ENCODE data around the gene RNF31. TPM values are rescaled to one million over a fixed set of nuclear protein-coding genes. Genes with fewer than 3 reads are reported as not detected.

The RNF31 gene
- total RNA-seq, 1 experiment from 2014 or later, result 69.6 TPM

- peak within 1 kb of the TSS; percentile 90 for H3K27ac ChIP-seq (ENCODE audit: low read length)
- ATAC-seq, result peak; percentile 86
- no peaks in the 10 kb centered on the region for H3F3A ChIP-seq (ENCODE audit: low read length, unreplicated experiment)
- H3K4me1 ChIP-seq (ENCODE audit: insufficient read depth, low read length), result peaks cover 18% of the 10 kb centered on the region
- intact Hi-C loops (cut with micrococcal nuclease), result loop anchor here (1.0 kb wide), 4 partner anchors 22 to 47 kb away; partner anchors contain the start of genes EMC9, IRF9, PSME1 and RNF31
- H3K9me2 ChIP-seq (replicated peaks; ENCODE audit: low read length), result no peaks in the 10 kb centered on the region
- CTCF ChIA-PET, result interaction anchor here (0.6 to 1.6 kb wide), 7 partner anchors 21 to 194 kb away, joined by 3 to 7 read pairs (median 4); partner anchors contain the start of genes IRF9, PSME1 and TINF2
- no peaks in the 10 kb centered on the region for H4K20me1 ChIP-seq (ENCODE audit: low read length)
- DNase-seq, result peak; percentile 99
- H2AFZ ChIP-seq (ENCODE audit: low read length), result peak within 1 kb of the TSS; percentile 95
- TF ChIP-seq CTCF (conservative IDR thresholded peaks at IDR 0.05; ENCODE audit: low read depth, low read length) (no peak), EZH2 (IDR thresholded peaks at IDR 0.05; ENCODE audit: low read length, unreplicated experiment) (no peak), EZH2phosphoT487 (IDR thresholded peaks at IDR 0.05; ENCODE audit: borderline replicate concordance, low read length) (no peak)
- H3K4me2 ChIP-seq (ENCODE audit: low read length), result peak within 1 kb of the TSS; percentile 95
- peak within 1 kb of the TSS; percentile 96 for H3K4me3 ChIP-seq (ENCODE audit: low read length)
- H3K9ac ChIP-seq (ENCODE audit: low read length), result peak within 1 kb of the TSS; percentile 86
- H3K79me2 ChIP-seq (ENCODE audit: low read length), result peaks cover 18% of the 10 kb centered on the region
- no TSS peak for BruUV-seq (replicated peaks)
- H3K27me3 ChIP-seq (ENCODE audit: low read length), result no peaks in the 10 kb centered on the region
- no peaks in the 10 kb centered on the region for H3K9me3 ChIP-seq (ENCODE audit: low read length)
- POLR2A ChIA-PET (ENCODE audit: unreplicated experiment), result interaction anchor here (0.5 to 1.8 kb wide), 10 partner anchors 20 to 1019 kb away, joined by 3 to 26 read pairs (median 4); partner anchors contain the start of genes EMC9, PCK2, PSME1 and PSME2
- peaks cover 13% of the 10 kb centered on the region; the same call in 1 of the 2 replicates for H3K36me3 ChIP-seq (ENCODE audit: low read depth, low read length)
These were observed 32.5 kb upstream of the RNF31 start, which contains the start of the genes DCAF11 and NRL for GRCh38 chr14:24114532-24115421. Gene DCAF11, plus strand, starts transcription at chr14:24114777. Its CDS starts 818 bp downstream, at chr14:24115595. Gene NRL, minus strand, starts transcription at chr14:24114949. Its CDS starts 32,101 bp downstream, at chr14:24082848.

DNA sequence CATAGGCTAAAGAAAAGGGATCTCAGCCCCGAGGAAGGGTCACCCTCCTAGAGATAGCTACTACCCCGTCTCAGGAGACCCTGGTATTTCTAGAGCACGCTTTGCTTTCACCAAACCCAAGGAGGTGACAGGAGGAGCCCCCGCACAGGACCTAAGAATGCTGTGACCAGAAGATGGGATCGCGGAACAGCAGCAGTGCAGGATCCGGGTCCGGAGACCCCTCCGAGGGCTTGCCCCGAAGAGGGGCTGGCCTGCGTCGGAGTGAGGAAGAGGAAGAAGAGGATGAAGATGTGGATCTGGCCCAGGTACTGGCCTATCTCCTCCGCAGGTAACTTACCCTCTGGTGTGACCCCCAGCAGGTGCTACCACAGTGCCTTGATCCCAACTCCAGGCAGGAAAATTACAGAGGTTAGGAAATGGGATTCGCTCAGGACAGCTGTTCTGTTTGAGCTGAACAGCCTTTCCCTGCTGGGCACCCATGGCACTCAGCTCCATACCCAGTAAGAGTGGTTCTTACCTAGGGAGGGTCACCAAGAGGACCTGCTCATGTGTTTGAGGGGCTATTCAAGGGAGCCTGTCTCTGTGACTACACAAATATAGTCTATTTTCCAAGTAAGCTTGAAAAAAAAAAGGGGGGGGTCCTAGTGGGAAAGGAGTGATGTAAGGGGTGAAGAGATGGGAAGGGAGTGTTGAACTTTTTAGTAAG, 31.7 kb upstream of the RNF31 start:
- H3K4me2 ChIP-seq (ENCODE audit: low read length), result peak overlapping the region; percentile 95
- H3K4me1 ChIP-seq (ENCODE audit: insufficient read depth, low read length), result peaks cover 18% of the 10 kb centered on the region
- peaks cover 18% of the 10 kb centered on the region for H3K79me2 ChIP-seq (ENCODE audit: low read length)
- H3K9me3 ChIP-seq (ENCODE audit: low read length), result no peaks in the 10 kb centered on the region
- H4K20me1 ChIP-seq (ENCODE audit: low read length), result no peaks in the 10 kb centered on the region
- no peaks in the 10 kb centered on the region for H3F3A ChIP-seq (ENCODE audit: low read length, unreplicated experiment)
- TSS peak; percentile 67 for BruUV-seq (replicated peaks)
- H3K9me2 ChIP-seq (replicated peaks; ENCODE audit: low read length), result no peaks in the 10 kb centered on the region
- ATAC-seq (no peak), DNase-seq (no peak)
- no peak overlapping the region for H3K27ac ChIP-seq (ENCODE audit: low read length)
- H3K27me3 ChIP-seq (ENCODE audit: low read length), result no peaks in the 10 kb centered on the region
- peak overlapping the region; percentile 86 for H3K9ac ChIP-seq (ENCODE audit: low read length)
- ChIA-PET CTCF (interaction anchor here (0.6 to 1.6 kb wide), 5 partner anchors 25 to 193 kb away, joined by 3 to 7 read pairs (median 3); partner anchors contain the start of genes IRF9 and TINF2), POLR2A (ENCODE audit: unreplicated experiment) (interaction anchor here (0.6 to 1.8 kb wide), 6 partner anchors 21 to 549 kb away, joined by 3 to 17 read pairs (median 5); partner anchors contain the start of genes EMC9, PSME1, PSME2 and RNF31)
- H3K4me3 ChIP-seq (ENCODE audit: low read length), result peak overlapping the region; percentile 96
- TF ChIP-seq EZH2phosphoT487 (IDR thresholded peaks at IDR 0.05; ENCODE audit: borderline replicate concordance, low read length) (no peak), EZH2 (IDR thresholded peaks at IDR 0.05; ENCODE audit: low read length, unreplicated experiment) (no peak), CTCF (conservative IDR thresholded peaks at IDR 0.05; ENCODE audit: low read depth, low read length) (no peak)
- intact Hi-C loops (cut with micrococcal nuclease), result loop anchor here (1.0 kb wide), 1 partner anchor 21 kb away; the partner anchor contains the start of gene PSME1
- H2AFZ ChIP-seq (ENCODE audit: low read length), result peak overlapping the region; percentile 91
- peaks cover 13% of the 10 kb centered on the region; the same call in 1 of the 2 replicates for H3K36me3 ChIP-seq (ENCODE audit: low read depth, low read length)
